ENCODE results near the gene TIMM13.
"Not testable (repeated sequence)": the region's sequence is repeated elsewhere in the genome, so short reads cannot be mapped to it uniquely, and the experiment has no call there.

TIMM13 gene

DNA sequence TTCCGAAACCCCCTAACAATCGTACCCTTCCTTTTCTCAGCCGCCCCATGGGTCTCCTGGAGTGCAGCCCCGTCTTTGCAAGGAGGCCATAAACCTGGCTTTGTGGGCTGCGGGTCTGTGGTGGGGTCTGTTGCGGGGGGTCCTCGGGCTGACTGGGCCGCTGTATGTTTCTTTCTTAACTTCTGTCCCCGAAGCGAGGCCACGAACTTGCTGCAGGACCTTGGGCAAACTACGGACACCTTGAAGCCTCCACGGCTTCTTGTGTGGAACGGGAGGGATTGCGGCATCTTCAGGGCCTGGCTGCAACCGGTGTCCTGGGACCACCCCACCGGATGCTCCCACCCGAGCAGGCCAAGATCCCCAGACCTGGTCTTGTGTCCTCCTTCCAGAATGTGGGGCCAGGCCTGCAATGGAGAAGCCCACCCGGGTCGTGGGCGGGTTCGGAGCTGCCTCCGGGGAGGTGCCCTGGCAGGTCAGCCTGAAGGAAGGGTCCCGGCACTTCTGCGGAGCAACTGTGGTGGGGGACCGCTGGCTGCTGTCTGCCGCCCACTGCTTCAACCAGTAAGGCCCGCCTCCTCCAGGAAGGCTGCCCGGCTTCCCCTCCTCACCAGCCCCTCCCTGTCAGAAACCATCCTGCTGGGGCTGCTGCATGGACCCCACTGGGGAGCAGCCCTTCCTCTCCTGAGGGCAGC is 12.0 kb downstream of the TIMM13 start:
- no peak for DNase-seq (ENCODE audit: low read depth in 2 of 2)

DNA sequence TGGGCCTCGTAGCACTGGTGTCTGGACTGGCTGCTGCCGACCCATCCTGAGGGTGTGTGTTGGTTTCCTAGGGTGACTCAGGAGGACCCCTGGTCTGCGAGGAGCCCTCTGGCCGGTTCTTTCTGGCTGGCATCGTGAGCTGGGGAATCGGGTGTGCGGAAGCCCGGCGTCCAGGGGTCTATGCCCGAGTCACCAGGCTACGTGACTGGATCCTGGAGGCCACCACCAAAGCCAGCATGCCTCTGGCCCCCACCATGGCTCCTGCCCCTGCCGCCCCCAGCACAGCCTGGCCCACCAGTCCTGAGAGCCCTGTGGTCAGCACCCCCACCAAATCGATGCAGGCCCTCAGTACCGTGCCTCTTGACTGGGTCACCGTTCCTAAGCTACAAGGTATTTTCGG is 13.8 kb downstream of the TIMM13 start:
- no peak for DNase-seq (ENCODE audit: low read depth in 2 of 2)

DNA sequence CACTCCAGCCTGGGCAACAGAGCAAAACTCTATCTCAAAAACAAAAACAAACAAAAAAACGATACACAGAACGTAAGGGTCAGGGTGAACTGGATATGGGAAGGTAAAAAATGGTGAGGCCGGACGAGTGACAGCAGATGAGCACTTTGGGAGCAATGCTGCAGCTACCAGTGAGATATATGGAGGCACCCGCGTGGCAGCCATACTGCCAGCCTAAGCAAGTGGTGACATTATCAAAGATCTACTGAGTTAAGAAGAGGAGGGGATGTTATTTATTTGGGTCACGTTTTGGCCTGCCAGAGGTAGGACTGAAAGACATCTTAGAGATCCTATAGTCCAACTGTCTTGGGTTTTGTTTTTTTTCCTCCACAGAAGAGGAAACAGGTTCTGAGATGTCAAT is 14.2 kb downstream of the TIMM13 start:
- DNase-seq (ENCODE audit: low read depth in 2 of 2) = no peak

DNA sequence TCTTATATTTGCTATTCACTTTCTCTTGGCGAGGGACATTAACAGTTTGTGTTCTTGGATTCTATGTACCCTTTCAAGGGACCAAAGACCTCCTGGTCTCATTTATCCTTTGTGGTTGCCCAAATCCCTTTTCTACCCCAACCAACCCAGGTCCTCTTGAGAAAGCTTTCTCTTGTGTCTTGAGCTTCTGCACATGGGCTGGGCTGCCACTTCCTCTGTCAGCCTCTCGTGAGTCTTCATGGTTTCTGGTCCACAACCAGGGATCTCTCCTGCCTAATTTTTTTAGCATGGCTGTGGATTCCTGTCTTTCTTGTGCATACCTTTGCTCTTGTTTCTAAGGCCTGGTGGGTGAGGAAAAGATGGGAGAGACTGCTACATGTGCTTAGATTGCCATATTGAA is 14.9 kb downstream of the TIMM13 start:
- no peak for DNase-seq (ENCODE audit: low read depth in 2 of 2)

DNA sequence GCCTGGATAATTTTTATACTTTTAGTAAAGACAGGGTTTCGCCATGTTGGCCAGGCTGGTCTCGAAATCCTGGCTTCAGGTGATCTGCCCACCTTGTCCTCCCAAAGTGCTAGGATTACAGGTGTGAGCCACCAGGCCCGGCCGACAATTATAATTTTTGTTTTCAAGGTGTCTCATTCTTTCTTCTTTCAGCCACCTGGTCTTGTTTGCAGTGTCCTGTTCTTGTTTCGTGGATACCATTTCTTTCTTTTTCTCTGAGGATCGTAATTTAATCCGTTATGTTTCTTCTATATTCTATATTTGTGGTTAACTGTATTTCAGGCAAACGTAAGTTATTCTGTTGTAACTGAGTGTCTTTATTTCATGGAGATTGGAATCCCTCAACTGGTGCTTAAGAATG is 15.7 kb downstream of the TIMM13 start:
- no peak for DNase-seq (ENCODE audit: low read depth in 2 of 2)

DNA sequence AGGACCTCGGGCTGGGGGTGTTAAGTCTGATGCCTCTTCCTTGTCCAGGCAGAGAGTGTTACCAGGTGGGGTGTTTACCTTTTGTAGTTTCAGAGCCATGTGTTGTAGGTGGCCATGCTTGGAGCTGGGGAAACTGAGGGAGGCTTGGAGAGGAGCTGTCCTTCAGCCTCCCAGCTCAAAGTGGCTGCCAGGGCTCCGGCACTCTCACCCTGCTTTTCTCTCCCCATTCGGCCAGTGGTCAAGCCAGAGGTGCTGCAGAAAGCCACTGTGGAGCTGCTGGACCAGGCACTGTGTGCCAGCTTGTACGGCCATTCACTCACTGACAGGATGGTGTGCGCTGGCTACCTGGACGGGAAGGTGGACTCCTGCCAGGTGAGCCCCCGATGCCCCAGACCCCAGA is 17.4 kb downstream of the TIMM13 start:
- no peak for DNase-seq (ENCODE audit: low read depth in 2 of 2)

DNA sequence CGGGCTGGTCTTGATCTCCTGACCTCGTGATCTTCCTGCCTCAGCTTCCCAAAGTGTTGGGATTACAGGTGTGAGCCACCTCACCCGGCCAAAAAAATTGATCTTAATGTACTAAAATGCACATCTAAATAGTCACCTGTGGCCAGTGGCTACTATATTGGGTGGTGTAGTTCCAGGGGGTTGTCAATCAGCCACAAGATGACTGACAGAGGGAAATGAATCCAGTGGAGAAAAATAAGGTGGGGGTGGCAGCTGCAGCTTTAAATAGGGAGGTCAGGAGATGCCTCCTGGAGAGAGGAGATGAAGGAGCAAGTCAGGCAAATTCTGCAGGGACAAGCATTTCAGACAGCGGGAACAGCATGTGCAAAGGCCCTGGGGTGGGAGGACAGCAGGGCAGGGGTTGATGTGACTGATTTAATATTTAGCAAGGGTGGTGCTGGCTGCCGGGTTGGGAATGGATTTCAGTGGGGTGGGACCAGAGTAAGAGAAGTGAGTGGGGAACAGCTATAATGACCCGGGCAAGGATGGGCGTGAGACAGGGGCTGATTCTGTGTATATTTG is 18.0 kb downstream of the TIMM13 start:
- no peak for DNase-seq (ENCODE audit: low read depth in 2 of 2)

DNA sequence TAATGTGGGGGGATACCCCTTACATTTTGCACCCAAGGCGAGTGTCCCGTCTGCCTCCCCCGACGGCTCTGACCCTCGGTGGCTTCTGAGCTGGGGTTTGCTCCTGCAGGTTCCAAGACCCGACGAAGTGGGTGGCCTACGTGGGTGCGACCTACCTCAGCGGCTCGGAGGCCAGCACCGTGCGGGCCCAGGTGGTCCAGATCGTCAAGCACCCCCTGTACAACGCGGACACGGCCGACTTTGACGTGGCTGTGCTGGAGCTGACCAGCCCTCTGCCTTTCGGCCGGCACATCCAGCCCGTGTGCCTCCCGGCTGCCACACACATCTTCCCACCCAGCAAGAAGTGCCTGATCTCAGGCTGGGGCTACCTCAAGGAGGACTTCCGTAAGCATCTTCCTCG is 19.1 kb downstream of the TIMM13 start:
- no peak for DNase-seq (ENCODE audit: low read depth in 2 of 2)

DNA sequence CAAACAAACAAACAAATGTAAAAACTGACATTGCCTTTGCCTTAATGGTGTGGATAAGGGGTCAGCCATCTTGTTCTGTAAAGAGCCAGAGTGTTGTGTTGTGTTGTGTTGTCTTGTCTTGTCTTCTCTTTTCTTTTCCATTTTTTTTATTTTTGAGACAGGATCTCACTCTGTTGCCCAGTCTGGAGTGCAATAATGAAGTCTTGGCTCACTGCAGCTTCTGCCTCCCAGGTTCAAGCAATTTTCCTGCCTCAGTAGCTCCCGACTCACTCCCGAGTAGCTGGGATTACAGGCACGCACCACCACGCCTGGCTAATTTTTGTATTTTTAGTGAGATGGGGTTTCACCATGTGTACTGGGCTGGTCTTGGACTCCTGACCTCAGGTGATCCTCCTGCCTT is 27.8 kb downstream of the TIMM13 start:
- DNase-seq (ENCODE audit: low read depth in 2 of 2) = no peak

DNA sequence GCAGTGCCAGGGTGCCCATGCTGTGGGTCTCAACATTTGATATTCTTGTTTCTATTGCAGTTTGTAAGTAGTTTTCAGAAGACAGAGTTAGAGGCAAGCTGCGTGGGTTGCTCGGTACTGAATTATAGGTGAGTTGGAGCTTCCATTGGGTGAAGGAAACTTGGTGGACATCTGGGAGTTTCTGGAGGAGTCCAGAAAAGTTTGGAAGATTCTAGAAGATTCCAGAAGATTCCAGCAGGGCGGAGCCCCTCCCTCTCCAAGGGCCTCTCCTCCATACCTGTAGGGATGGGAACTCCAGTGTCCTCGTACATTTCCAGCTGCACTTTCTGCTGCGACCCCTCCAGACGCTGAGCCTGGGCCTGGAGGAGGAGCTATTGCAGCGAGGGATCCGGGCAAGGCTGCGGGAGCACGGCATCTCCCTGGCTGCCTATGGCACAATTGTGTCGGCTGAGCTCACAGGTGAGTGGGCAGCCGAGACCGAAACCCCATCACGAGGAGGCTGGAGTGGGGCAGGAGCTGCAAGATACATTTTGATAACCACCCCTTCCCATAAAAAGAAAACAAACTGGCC is 28.6 kb downstream of the TIMM13 start:
- no peak for DNase-seq (ENCODE audit: low read depth in 2 of 2)

DNA sequence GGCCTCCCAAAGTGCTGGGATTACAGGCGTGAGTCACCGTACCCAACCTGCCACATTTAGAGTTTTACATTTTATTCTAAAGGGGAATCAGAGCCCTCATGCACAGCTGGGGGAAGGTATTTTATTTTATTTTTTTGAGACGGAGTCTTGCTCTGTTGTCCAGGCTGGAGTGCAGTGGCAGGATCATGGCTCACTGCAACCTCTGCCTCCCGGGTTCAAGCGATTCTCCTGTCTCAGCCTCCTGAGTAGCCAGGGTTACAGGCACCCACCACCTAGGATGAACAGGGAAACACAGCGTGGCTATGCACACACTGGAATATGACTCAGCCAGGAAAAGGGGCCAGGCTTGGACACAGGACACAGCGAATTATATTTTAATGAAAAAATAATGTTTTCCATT is 30.2 kb downstream of the TIMM13 start:
- DNase-seq (ENCODE audit: low read depth in 2 of 2) = not testable (repeated sequence)

DNA sequence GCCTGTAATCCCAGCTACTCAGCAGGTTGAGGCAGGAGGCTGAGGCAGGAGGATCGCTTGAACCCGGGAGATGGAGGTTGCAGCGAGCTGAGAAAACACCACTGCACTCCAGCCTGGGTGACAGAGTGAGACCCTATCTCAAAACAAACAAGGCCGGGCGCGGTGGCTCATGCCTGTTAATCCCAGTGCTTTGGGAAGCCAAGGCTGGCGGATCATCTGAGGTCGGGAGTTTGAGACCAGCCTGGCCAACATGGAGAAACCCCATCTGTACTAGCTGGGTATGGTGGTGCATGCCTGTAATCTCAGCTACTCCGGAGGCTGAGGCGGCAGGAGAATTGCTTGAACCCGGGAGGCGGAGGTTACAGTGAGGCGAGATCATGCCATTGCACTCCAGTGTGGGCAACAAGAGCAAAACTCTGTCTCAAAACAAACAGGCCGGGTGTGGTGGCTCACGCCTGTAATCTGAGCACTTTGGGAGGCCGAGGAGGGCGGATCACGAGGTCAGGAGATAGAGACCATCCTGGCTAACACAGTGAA is 32.0 kb downstream of the TIMM13 start:
- not testable (repeated sequence) for DNase-seq (ENCODE audit: low read depth in 2 of 2)

DNA sequence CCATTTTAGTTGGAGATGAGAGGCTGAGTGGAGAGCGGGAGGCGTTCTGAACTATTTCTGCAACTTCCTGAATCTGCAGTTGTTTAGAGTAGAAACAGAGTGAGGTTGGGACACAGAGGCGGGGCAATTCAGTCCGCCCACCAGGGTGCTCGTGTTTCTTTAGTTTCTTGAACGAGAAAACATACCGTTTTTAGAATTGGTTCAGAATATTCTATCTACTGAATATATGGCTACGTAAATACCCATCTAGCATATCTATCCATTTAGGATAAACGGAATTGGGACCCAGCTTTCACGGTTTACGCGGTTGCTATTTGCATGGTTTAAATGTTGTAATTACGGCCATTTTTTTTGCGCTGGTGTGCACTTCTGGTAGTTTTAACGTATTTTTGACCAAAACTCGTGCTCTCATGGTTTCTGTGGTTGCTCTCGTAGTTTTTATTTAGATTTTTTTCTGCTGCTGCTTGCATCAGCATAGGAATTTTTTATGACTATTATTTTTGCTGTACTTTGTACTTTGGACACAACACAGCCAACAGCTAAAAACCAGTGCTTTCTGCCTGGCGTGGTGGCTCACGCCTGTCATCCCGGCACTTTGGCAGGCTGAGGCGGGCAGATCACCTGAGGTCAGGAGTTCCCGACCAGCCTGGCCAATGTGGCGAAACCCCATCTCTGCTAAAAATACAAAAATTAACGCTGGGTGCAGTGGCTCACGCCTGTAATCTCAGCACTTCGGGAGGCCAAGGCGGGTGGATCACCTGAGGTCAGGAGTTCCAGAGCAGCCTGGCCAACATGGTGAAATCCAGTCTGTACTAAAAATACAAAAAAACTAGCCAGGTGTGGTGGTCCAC is 32.7 kb downstream of the TIMM13 start:
- DNase-seq (ENCODE audit: low read depth in 2 of 2) = no peak

DNA sequence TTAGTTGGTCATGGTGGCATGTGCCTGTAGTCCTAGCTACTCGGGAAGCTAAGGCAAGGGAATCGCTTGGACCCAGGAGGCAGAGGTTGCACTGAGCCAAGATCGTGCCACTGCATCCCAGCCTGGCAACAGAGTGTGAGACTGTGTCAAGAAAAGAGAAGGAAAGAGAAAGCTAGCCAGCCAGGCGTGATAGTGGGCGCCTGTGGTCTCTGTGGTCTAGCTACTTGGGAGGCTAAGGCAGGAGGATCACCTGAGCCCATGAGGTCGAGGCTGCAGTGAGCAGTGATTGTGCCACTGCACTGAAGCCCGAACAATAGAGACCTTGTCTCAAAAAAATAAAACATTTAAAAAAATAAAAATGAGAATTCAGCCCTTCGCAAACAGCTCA is 33.3 kb downstream of the TIMM13 start:
- DNase-seq (ENCODE audit: low read depth in 2 of 2) = no peak

DNA sequence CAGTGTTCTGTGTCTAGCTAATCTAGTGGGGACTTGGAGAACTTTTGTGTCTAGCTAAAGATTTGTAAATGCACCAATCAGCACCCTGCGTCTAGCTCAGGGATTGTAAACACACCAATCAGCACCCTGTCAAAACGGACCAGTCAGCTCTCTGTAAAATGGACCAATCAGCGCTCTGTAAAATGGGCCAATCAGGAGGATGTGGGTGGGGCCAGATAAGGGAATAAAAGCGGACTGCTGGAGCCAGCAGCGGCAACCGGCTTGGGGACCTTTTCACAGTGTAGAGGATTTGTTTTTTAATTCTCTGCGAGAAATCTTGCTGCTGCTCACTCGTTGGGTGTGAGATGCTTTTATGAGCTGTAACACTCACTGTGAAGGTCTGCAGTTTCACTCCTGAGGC is 34.5 kb downstream of the TIMM13 start:
- DNase-seq (ENCODE audit: low read depth in 2 of 2) = not testable (repeated sequence)

DNA sequence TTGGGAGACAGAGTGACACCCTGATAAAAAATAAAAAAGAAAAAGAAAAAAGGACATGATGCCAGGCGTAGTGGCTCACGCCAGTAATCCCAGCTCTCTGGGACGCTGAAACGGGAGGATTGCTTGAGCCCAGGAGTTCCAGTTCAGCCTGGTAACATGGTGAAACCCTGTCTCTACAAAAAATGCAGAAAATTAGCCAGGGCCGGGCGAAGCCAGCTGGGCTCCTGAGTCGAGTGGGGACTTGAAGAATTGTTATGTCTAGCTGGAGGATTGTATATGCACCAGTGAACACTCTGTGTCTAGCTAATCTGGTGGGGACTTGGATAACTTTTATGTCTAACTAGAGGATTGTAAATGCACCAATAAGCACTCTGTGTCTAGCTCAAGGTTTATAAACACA is 35.0 kb downstream of the TIMM13 start:
- DNase-seq (ENCODE audit: low read depth in 2 of 2) = no peak

DNA sequence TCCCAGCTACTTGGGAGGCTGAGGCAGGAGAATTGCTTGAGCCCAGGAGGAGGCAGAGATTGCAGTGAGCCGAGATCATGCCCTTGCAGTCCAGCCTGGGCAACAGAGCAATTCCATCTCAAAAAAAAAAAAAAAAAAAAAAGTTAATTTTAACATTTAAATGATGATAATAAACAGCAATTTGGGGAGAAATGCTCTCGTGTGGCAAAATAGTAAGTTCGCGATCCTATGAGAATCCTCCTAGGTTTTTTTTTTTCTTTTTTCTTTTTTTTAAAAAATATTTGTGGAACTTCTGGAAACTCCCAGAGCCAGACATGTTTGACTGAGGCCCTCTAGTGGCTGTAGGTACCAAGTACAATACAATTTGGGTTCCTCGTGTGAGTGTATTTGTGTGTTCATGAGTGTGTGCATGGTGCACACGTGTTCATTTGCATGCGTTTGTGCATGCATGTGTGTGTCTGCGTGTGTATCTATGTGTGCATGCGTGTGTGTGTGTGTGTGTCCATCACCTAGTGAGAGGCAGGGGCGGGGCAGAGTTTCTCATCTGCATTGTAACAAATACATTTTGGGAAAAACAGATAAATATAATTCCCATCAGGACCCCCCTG is 36.2 kb downstream of the TIMM13 start:
- DNase-seq (ENCODE audit: low read depth in 2 of 2) = peak; percentile 47 to 56

DNA sequence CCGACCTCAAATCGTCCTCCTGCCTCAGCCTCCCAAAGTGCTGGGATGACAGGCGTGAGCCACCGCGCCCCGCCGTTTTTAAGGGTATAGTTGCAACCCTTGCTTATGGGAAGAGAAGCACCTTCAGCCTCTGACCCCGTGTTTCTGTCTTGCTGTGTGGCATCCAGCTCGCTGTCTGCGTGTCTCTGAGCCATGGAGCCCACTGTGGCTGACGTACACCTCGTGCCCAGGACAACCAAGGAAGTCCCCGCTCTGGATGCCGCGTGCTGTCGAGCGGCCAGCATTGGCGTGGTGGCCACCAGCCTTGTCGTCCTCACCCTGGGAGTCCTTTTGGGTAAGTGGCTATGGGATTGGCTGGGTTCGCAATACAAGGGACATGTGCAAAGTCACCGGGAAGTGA is 37.8 kb downstream of the TIMM13 start:
- no peak for DNase-seq (ENCODE audit: low read depth in 2 of 2)

DNA sequence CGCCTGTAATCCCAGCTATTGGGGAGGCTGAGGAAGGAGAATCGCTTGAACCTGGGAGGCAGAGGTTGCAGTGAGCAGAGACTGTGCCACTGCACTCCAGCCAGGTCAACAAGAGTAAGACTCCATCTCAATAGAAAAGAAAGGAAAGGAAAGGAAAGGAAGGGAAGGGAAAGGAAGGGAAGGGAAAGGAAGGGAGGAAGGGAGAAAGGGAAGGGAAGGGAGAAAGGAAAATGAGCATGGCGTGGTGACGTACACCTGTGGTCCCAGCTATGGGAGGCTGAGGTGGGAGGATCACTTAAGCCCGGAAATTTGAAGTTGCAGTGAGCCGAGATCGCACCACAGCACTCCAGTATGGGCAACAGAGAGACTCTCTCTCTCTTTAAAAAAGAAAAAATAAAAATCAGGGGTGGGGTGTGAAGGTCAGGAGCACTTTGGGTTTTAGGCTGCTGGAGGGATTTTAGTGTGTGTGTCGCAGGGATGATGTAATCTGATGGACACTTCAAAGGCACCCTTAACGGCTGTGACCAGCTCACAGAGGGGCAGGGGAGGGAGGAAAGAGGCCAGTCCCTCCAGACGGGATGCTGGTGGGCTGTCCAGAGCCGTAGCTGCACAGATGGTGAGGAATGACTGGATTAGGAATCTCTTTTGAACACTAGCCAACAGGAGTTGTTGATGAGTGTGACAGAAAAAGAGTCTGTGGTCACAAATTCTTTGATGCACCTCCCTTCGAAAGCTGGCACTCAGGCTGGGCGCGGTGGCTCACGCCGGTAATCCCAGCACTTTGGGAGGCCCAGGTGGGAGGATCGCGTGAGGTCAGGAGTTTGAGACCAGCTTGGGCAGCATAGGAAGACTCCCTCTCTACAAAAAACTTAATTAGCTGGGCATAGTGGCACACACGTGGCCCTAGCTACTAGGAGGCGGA is 39.8 kb downstream of the TIMM13 start:
- no peak for DNase-seq (ENCODE audit: low read depth in 2 of 2)

DNA sequence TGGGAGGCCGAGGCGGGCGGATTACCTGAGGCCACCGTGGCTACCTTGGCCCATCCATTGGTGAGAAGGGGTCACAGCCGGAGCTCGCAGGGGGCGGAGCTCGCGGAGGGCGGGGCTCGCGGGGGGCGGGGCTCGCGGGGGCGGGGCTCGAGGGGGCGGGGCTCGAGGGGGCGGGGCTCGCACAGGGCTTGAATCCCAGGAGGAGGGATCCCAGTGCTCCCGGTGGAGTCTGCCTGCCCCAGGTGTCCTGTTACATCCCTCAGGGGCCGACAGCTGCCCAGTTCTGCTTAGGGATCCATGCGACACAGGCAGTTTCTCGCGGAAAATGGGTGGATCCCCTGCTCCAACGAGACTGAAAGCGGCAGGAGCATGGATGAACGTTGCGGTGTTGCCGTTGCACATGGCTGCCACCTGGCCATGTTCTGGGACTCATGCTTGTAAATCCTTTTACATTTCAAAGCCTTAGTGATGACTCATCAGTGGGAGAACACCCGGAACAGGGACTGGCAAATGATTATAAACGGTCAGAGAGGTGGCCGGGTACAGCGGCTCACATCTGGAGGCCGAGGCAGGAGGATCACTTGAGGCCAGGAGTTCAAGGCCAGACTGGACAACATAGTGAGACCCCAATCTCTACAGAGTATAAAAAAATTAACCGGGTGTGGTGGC is 42.2 kb downstream of the TIMM13 start:
- peak in 1 of 2 experiments; percentile 51 for DNase-seq (ENCODE audit: low read depth in 2 of 2)

Data from fibroblast of skin of left biceps (primary cell).